B cell (primary cell): Measurements from ENCODE around the gene TNFSF8.

Experiments used
- CTCF ChIP-seq: fragments of 200-600 bp; IDR thresholded peaks from one replicate; pipeline ENCODE4 v1.8.0; 2022; ENCODE audit warnings: antibody characterized with exemption, mild to moderate bottlenecking
- EZH2 ChIP-seq: IDR thresholded peaks from 2 replicates; pipeline ENCODE4 v1.6.1; 2012; ENCODE audit warnings: borderline replicate concordance, low read depth, mild to moderate bottlenecking, moderate library complexity, low read length; ENCODE audit not compliant: insufficient read depth, poor library complexity, severe bottlenecking

GRCh38 chr9:114895521-114895991 is 34.8 kb downstream of the TNFSF8 start:
- TF ChIP-seq CTCF: no peak
- TF ChIP-seq EZH2: no peak
